ENCODE measurements around the gene OXTR.

OXTR gene

DNA sequence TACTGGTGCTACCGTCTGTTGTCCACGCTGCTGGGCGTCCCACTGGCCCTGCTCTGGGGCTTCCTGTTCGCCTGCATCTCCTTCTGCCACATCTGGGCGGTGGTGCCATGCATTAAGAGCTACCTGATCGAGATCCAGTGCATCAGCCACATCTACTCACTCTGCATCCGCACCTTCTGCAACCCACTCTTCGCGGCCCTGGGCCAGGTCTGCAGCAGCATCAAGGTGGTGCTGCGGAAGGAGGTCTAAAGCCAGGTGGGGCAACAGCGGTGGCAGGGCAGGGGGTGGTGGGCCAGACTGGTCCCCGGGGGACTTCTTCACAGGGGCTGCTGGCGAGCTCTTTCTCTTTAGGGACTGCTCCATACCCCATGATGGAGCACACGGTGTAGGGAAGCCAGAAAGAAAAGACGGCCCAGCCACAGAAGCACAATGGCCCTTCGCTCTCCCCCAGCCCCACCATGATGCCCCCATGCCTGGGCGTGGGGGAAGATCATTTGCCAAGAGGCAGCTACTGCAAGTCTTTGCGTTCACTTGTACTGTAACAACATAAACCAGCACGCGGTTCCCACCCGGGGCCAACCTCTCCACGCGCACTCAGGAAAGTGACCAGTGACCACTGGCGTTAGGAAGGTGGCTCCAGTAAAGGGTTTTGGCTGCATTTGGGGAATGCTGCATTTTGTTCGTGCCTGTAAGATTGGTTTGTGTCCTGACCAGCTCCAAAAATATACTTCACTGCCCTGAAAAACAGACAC lies 23.6 kb downstream of the OXTR start:
- DNase-seq (ENCODE audit: extremely low spot score, insufficient read length, low read depth) (no peak), FAIRE-seq (no peak)

DNA sequence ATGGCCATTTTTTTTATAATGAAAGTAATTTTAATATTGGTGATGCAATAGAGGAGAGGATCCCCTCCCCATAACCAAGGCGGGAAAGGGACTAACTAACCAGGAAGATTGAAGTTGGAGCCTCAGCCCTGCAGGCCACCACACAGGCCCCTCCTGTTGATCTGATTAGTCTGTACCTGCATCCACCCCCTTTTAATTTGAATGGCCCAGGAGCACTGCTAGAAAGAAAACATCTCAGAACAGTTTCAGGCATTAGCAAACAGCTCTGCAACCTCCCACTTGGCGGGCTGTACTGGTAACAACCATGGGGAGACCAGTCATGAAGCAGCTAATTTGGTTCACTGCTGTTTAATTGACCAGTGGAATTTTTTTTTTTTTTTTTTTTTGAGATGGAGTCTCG lies 25.5 kb downstream of the OXTR start:
- FAIRE-seq (no peak), DNase-seq (ENCODE audit: extremely low spot score, insufficient read length, low read depth) (no peak)

DNA sequence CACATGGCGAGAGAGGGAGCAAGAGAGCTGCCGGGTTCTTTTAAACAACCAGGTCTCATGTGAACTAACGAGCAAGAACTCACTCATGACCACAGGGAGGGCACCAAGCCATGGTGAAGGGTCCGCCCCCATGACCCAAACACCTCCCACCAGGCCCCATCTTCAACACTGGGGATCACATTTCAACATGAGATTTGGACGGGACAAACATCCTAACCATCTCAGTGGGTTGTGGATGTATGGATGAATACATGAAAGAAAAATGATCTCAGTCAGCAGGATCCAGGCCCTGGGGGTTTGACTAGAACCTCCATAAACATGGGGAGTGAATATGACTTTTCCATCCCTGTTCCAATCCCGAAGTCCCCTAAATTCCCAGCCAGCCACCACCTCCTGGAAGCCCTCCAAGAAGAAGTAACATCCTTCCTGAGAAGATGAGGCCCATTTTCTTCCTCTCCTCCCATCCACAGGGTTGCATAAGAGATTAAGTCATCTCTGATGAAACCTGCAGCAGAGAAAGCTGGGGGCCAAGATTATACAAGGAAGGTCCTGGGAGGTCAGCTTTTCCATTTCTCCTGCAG lies 26.3 kb downstream of the OXTR start:
- no peak for DNase-seq (ENCODE audit: extremely low spot score, insufficient read length, low read depth)
- FAIRE-seq: no peak

DNA sequence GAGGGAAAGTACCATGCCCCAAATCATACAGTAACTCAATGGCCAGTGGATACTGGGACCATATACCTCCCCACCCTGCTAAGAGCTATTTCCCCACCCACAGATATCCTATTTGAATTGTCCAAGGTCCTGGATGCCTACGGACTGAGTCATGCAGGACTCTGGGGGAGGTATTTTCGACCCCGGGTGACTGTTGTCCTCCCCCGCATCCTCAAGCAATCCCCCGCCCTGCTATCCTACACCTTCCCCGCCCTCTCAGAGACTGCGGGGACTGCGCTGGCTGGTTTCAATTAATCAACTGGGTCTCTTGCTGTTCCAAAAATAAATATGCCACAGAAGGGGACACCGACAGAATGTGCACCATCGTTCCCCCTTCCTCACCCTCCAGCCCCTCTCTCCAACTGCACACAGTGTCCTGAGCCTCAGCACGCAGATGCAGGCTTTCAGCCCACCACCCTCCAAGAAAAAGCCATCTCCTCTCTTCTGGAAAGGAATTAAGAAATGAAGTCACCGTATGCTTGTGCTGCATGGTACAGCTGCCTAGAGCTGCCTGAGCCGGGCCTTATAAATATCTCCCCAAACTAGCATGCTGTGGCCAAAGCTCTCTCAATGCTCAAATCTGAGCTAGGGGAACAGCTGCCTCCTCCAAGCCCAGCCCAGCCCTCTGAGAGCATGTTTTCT lies 27.7 kb downstream of the OXTR start:
- DNase-seq (ENCODE audit: extremely low spot score, insufficient read length, low read depth) (no peak), FAIRE-seq (no peak)

DNA sequence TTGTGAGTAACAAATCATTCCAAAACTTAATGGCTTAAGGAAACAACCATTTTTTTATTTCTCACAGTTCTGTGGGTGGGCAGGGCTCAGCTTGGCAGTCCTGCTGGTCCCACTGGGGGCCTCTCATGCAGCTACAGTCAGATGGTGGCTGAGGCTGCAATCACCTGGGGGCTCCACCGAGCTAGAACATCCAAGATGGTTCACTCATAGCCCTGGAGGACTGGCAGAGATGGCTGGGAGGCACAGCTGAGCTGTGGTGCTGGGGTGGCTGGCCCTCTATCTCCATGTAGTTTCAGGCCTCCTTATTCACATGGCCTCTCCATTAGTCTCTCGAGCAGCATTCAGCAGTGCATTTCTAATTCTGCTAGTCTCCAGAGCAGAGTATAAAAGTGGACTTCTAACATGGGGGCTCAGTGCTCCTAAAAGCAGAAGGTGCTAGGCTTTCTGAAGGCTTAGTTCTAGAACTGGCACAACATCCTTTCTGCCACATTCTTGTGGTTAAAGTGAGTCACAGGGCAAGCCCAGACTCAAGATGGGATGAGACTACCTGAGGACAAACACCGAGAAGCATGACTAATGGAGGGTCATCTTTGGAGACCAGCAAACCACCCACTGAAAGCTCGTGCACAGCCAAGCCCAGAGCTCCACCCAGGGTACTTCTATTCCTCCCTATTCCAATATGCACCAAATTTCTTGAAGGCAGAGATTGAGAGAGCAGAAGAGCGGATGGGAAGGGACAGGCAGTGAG lies 29.5 kb downstream of the OXTR start:
- no peak for DNase-seq (ENCODE audit: extremely low spot score, insufficient read length, low read depth)
- FAIRE-seq: no peak

DNA sequence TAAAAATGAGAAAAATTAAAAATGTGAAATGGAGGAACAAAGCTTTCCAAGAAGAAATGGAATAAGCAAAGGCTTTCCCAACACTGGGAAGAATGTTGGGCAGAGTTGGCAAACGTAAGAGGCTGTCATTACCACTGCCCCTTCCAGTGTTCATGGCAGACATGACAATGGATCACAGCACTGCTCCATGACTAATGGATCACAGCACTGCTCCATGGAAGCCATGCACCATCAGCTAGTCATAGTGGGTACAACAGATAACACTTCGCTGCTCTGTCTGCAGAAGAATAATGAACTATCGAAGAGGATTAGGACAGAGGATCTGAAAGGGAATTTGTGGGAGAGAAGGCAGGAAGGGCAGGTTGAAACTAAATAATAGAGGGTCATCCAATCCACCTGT lies 30.8 kb downstream of the OXTR start:
- FAIRE-seq (no peak), DNase-seq (ENCODE audit: extremely low spot score, insufficient read length, low read depth) (no peak)

DNA sequence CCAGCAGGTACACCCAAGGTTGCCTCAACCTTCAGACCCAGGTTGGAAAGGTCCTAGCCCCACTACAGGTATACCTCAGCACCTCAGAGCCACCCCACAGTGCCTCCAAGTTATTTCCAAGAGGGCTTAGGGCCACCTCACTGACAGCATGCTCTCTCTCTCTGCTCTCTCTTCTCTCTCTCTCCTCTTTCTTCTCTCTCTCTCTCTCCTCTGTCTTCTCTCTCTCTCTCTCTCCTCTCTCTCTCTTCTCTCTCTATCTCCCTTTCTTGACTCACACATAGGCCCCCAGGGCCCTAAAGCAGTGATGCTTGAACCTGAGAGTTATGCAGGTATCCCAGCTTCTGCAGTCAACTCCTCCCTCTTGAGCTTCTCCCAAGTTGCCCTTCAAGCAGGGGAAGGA lies 31.6 kb downstream of the OXTR start:
- DNase-seq (ENCODE audit: extremely low spot score, insufficient read length, low read depth): no peak
- no peak for FAIRE-seq

DNA sequence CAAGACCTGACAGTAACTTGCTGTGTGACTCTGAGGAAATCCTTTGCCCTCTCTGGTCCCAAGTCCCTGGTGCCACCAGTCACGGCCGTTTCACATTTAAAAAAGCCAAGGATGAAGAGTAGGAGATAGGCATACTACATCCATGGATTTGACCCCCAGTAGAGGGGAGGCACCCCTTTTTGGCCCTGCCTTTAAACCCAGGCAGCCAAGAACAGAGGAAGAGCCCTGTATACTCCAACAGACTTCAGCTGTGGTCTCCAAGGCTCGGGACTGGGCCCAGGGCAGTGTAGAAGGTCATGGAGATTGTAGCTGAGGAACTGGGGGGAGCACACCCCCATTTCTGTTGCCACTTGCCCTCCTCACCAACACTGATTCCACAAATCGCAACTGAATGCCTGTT lies 32.1 kb downstream of the OXTR start:
- no peak for FAIRE-seq

DNA sequence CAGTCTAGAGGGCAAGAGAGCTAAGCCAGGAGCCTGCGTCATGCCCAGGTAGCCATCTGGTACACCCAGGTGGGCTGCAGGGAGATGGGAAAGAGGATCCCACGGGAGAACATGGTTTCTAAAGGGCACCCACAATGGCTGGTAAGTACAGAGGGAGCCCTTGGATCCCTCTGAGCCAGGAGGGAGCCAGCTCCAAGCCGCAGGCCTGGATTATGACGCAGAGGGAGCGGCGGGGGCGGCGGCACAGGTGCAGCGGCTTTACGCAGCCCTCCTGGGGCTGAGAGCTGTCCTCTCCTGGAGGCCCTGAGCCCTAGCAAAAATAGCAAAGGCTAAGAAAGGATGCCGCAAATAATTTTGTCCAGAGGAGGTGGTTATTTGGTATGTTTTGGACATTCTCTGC lies 33.0 kb downstream of the OXTR start:
- FAIRE-seq: no peak
- DNase-seq (ENCODE audit: extremely low spot score, insufficient read length, low read depth): no peak

More for the DNA sequence above, 32.1 kb downstream of the OXTR start:
- no peak for DNase-seq (ENCODE audit: extremely low spot score, insufficient read length, low read depth)

DNA sequence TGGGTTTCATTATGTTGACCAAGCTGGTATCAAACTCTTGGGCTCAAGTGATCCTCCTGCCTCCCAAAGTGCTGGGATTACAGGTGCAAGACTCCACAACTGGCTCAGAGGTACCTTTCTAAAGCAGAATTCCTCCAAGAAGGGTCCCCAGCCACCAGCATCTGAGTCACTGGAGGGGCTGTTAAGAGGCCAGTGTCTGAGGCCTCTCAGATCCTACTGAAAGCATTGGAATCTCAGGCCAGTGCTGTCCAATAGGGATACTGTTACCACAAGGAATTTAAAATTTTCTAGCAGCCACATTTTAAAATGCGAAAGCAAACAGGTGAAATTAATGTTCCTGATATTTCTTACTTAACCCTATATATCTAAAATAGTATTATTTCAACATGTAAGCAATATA lies 34.5 kb downstream of the OXTR start:
- DNase-seq (ENCODE audit: extremely low spot score, insufficient read length, low read depth) (no peak), FAIRE-seq (no peak)

DNA sequence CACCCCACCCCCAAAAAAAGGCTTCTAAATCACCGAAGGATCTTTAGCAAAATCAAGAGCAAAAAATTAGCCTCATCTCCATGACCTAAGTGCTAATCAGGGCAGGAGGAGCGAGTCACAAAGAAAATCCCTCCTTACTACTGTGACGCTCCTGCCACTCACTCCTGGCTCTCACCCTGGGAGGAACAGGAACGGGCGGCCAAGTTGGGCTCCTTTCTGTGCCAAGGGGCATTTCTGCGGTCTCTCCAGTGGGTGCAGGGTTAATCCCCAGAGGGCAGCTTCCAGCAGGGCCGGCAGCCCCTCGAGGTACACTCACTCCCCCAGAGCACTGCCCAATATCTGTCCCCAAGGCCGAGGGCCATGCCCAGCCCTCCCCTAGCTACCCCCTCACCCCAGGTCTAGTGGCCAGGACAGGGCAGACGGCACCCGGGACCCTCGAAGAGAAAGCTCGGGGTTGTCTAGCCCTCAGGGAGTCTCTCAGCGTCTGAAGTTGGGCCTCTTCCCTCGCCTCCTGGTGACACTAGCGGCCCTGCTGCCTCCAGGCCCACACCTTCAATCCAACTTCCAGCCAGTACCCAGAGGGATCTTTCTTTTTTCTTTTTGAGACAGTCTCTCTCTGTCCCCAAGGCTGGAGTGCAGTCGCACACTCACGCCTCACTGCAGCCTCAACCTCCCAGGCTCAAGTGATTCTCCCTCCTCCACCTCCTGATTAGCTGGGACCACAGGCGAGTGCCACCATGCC lies 35.1 kb downstream of the OXTR start:
- FAIRE-seq: no peak
- no peak for DNase-seq (ENCODE audit: extremely low spot score, insufficient read length, low read depth)

DNA sequence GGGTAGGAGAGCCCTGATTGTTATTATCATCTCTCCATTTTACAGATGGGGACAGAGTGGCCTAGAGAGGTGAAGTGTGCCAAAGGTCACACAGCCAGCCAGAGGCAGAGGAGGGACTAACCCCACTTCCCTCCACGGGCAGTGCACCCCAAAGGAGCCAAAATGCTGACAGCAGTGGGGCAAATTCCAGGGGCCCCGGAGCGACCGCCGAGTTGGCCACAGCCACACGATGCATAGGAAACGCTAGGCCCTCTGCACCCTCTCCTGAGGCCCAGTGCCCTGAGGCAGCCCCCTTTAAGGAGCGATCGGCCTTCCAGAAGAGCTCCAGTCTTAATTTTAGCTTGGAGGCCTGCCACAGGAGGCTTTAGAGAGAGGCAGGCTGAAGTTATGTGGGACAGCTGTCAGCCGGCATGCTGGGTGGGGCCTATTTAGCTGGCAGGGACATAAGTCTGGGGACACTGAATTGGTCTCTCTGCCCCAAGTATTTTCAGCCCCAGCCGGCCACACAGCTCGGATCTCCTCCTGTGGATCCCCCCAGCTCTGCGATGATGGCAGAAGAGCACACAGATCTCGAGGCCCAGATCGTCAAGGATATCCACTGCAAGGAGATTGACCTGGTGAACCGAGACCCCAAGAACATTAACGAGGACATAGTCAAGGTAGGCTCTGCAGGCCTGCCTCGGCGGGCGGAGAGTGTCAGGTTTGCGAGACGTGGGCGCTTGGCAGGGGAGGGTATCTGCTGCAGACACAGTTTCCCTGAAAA lies 35.9 kb downstream of the OXTR start, which contains the start of gene CAV3:
CAV3 (plus strand) TSS at position 471 of the 763 bp plus-strand sequence; CDS start at position 546, 75 bp downstream.
- DNase-seq (ENCODE audit: extremely low spot score, insufficient read length, low read depth) (no peak), FAIRE-seq (no peak)

DNA sequence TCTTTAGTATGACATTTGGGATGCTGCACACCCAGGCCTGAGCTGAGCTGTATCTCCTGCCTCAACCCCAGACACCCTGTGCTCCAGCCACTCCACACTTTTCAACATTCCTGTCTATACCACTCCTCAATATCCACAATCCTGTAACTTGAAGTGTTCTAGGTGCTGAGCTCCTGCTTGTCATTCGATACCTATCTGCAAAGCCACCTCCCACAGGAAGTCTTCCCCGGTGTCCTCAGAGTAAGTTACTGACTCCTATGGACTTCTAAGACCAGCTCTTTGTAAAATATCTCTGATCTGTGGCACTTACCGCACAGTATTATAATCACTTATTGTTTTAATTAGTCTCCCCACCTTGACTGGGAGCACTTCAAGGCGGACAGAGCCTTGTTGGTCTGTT lies 37.0 kb downstream of the OXTR start:
- no peak for FAIRE-seq
- DNase-seq (ENCODE audit: extremely low spot score, insufficient read length, low read depth): no peak

DNA sequence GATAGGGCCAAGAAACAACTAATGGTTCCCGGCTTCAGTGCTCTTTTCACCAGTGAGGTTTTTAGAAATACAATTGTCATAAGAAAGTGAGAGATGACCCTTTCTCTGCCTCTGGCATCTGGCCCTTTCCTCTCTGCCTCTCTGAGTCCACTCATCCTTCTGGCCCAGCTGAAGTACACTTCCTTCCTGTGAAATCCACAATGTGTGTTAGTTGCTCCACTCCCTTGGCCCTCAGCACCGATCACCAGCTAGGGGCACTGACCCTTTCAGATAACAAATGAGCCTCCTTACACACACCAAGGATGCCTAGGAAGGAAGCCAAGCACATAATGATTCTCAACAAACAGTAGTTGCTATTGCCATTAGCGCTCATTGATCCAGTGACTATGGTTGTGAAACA lies 38.8 kb downstream of the OXTR start:
- DNase-seq (ENCODE audit: extremely low spot score, insufficient read length, low read depth) (no peak), FAIRE-seq (no peak)

DNA sequence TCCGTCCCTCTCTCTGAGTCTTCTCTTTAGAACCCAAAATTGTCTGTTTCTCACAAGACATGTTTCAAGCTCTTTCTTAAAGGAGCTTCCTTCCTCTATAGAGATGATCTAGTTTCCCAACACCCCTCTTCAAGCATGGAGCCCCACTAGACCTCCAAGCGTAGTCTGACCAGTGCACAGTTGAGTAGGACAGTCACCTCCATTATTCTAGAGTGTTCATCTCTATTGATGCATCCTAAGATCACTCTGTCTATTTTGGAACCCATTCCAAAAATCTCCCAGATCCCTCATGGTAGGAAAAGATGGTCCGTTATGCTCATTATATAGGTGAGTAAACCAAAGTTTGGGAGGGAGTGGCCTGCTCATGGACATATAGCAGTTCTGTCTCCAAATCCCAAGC lies 39.9 kb downstream of the OXTR start:
- FAIRE-seq (no peak), DNase-seq (ENCODE audit: extremely low spot score, insufficient read length, low read depth) (no peak)

DNA sequence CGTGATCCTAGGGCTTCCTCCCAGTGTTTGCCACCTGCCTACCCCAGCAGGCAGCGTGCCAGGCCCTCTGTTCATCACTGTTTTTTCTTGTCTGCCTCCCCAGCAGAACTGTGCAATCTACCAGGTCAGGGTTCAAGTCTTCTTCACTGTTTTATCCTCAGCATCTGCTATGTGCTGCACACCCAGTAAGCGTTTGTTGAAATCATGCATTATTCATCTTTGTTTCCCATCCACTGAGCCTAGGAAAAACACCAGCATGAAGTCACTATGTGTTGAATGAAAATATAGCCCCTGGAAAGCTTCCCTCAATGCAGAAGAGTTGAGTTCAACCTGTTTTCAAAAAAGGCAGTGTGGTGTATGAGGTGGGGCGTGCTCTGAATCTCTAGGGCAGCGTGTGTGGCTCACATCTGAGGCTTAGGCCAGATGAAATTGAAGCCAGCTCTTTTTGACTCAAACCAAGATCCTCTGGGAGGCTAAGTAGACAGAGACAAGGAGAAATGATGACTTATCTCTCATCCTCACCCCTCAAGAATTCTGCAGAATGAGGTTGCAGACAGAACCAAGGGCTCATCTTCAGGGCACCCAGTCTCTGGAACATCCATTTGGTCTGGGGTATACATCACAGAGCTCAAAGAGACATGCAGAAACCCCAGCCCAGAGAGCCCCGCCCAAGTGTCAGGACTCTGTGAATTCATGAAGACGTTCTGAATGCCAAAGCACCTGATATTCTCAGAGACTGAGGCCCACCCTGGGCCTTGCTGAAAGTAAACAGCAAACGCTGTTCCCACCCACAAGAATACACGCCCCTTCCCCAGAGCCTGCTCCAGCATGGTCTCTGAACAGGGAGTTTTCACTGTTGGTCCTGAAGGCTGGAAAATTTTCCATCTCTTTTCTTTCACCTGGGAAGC lies 41.6 kb downstream of the OXTR start:
- FAIRE-seq: no peak
- DNase-seq (ENCODE audit: extremely low spot score, insufficient read length, low read depth): no peak

DNA sequence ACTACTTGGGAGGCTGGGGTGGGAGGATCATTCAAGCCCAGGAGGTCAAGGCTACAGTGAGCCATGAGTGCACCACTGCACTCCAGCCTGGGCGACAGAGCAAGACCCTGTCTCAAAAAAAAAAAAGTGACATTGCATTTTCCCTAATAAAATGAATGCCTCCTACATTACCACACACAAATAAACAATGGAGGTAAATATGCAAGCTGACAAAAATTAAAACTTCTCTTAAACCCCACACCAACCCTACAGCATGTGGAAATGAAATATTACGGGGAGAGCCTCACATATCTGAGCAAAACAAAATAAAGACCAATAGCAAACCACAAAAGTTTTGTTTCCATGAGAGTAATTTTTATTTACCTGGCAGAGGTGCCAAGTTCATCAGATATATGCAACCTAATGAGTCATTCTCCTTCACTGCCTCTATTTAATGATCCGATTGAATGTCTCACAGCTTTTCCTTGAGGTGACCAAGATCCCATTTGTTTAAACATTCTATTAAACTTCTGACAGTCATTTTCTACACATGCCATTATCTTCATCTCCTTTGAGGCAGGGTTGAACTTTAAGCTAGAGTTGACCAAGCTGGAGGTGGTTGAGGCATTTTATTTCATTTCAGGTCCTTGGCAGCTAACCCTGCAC lies 45.2 kb downstream of the OXTR start:
- no peak for FAIRE-seq
- DNase-seq (ENCODE audit: extremely low spot score, insufficient read length, low read depth): no peak

DNA sequence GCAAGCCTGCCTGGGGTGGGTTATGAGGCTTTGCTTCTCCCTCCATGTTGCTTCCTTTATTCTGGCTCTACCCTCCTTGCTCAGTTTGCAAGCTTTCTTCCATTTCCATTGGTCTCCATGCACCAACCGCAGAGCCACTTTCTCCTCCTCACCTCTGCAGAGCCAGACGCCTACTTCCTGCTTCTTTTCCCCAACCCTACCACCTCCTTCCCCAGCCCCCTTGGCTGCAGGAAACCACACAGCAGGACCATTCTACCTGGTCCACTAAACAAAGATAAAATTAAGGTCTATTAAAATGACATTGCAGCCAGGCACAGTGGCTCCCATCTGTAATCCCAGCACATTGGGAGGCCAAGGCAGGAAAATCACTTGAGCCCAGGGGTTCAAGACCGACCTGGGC lies 45.8 kb downstream of the OXTR start:
- DNase-seq (ENCODE audit: extremely low spot score, insufficient read length, low read depth) (no peak), FAIRE-seq (no peak)

Data from GM18507 (cell line).